Germinal center (tissue), 1 donor: ENCODE results near the gene KCNIP3.

Experiments used
- DNase-seq: peaks from one replicate; pipeline ENCODE4 v3.0.0; 2012; ENCODE audit warnings: mixed read lengths, low spot score

Gene KCNIP3

GRCh38 chr2:95296011-95296410 is 1.1 kb upstream of the KCNIP3 start:
- DNase-seq = no peak

DNA sequence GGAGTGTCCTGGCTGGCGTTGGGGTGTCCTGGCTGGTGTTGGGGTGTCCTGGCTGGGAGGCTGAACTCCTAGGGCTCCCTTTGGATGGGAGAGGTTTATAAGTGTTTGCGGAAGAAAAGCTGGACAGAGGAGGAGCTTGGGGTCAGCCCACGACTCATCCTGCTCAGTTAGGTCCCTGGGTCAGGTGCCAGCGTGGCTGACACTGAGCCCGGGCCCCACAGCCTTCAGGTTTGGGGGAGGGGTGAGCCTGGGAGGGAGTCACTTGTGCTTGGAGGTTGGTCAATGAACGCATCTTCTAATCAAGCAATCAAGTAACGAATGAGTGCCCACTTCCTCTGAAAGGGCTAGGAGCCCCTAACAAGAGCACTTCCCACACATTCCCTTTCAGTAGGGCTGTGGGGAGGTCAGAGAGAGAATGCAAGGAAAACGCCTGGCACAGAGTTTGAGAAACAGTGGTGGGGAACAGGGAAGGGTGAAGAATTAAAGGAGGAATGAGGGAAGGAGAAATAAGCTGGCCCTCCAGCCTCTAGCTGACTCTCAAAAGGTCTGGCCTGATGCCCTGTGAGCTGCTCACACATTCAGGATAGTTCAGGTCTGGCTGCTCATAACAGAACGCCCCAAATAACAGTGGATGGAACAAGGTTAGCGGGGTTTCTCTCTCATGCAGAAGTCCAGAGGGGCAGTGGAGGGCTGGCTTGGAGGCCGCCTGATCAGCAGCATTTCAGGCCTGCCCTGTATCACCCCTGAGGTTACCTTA is 670 bp downstream of the KCNIP3 start:
- no peak for DNase-seq

- no peak for DNase-seq
Measured at GRCh38 chr2:95298486-95299111, 1.5 kb downstream of the KCNIP3 start.

DNA sequence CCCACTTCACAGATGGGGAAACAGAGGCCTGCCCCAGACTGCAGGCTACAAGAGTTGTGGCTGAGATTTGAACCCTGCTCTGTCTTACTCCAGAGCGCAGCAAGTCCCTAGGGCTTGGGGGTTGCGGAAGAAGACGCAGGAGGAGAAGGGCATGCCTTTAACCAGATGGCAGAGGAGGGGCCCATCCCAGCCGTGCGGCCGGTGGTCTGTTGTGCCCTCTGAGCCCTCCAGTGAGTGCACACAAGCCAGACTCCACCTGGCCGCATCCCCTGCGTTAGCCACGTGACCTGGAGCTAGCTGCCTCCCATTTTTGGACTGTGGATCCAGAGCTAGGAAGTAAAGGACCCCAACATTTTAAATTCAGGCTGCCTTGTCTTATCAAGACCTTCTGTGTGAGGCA is 2.8 kb downstream of the KCNIP3 start:
- DNase-seq = no peak

- no peak for DNase-seq
Measured at GRCh38 chr2:95300450-95300849, 3.3 kb downstream of the KCNIP3 start.

DNA sequence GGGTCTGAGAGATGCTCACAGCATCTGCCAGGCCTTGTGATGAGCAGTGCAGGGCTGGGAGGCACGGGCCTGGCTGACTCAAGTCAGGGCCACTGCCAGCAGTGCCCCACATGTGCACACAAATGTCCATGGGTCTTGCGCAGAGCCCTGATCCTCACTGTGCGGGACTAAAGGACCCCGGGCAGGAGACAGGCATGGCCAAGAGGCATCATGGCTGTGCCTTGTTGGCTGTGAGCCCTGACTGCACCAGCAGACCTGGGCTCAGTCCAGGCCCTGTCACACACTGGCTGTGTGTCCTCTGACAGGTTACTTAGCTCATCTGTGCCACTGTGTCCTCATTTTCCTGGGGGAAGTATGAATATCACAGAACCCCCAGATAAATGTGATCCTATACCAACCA is 4.0 kb downstream of the KCNIP3 start:
- DNase-seq = no peak

DNA sequence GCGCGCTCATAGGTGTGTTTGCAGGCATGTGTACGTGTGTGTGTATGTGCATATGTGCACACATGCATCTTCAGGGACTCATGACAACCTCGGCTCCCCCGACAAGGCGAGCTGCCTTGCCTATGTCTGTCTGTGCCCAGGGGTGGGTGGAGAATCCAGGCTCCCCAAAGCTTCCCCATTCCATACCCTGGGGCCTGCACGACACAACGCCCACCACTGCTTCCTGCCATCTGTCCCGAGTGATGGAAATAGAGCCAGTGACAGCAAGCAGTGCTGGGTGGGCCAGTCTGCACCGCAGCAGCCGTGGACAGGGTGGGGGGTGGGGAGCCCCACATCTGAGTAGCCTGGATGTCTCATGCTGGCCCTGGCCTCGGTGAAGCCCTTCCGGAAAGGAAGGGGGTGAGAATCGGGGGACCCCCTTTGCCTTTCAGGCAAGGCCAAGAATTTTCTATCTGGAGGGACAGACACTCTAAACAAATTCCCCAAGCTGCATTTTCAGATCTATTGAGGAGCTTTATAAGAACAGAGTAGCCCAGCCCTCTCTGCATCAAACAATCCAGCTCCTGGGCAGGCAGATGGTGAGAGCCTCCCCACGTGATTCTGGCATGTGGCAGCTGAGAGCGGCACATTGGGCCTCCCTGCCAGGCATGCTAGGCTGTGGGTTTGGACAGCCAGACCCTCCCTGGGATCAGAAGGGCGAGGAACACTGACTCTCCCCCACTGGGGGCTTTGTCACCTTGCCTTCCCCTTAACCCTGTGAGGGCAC is 4.9 kb downstream of the KCNIP3 start:
- DNase-seq = no peak

DNA sequence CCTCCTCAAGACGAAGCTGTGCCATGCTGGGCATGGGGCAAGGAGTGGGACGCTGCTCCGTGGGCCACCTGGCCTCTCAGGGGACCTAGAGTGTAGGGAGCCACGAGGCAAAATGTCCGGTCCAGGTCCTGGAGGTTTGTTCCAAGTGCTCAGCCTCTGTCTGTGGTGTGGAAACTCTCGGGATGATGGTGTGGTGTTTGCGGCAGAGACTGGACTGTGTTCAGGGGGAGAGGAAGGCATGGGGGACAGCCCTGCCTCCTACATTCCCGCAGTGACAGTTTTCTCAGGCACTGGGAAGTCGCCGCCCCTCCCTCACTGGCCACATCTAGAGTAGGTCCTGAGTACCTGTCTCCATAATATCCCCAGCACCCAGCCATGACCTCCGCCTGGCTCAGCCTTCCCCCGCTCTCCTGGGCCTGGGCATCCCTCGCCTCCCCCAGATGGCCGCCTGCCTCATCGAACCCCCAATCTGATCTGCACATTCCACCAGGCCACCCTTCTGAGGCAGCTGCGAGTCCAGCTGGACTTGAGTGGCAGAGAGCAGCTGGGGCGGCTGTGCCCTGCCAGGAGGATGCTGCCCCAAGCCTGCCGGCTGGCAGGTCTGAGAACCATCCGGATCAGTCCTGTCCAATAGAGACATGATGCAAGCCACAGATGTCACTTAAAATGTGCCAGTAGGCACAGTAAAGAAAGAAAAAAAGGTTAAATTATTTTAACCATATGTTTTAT is 6.2 kb downstream of the KCNIP3 start:
- DNase-seq = no peak

- DNase-seq = no peak
Measured at GRCh38 chr2:95305380-95306061, 8.4 kb downstream of the KCNIP3 start.

- DNase-seq = no peak
Measured at GRCh38 chr2:95306336-95306895, 9.3 kb downstream of the KCNIP3 start.

GRCh38 chr2:95307036-95307435 is 9.9 kb downstream of the KCNIP3 start:
- no peak for DNase-seq

- DNase-seq = no peak
Measured at GRCh38 chr2:95307878-95308277, 10.7 kb downstream of the KCNIP3 start.

- no peak for DNase-seq
Measured at GRCh38 chr2:95308426-95308990, 11.4 kb downstream of the KCNIP3 start.

GRCh38 chr2:95309599-95309998 is 12.5 kb downstream of the KCNIP3 start:
- DNase-seq = no peak

DNA sequence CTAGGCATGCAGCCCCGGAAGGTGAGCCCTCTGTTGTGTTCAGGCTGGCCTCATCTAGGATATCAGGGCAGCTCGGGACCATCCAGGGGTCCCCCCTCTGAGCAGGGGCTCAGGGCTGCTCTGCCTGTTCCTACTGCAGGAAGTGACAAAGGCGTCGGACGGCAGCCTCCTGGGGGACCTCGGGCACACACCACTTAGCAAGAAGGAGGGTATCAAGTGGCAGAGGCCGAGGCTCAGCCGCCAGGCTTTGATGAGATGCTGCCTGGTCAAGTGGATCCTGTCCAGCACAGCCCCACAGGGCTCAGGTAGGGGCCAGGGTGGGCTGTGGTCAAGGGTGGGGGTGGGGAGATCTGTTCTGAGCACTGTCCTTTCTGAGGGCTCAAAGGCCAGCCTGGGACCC is 13.1 kb downstream of the KCNIP3 start:
- no peak for DNase-seq

DNA sequence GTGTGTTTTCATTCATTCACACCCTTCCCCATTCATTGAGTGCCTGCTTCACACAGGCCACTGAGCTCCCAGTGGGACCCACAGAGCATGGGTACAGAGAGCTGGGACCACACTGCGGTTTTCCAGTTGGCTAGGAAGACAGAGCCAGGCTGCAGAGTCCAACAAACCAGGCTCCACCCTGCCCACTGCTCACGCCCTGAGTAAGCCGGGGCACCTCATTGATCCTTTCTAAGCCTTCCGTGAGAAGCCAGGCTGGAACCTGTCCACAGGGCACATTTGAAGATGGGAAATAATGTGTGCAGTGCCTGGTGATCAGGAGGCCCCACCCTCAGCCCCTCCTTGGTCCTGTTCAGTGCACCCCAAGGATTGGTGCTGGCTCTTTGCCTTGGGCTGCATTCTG is 13.5 kb downstream of the KCNIP3 start:
- DNase-seq = no peak

- DNase-seq = no peak
Measured at GRCh38 chr2:95311815-95312542, 14.8 kb downstream of the KCNIP3 start.

- no peak for DNase-seq
Measured at GRCh38 chr2:95312543-95313201, 15.5 kb downstream of the KCNIP3 start.

DNA sequence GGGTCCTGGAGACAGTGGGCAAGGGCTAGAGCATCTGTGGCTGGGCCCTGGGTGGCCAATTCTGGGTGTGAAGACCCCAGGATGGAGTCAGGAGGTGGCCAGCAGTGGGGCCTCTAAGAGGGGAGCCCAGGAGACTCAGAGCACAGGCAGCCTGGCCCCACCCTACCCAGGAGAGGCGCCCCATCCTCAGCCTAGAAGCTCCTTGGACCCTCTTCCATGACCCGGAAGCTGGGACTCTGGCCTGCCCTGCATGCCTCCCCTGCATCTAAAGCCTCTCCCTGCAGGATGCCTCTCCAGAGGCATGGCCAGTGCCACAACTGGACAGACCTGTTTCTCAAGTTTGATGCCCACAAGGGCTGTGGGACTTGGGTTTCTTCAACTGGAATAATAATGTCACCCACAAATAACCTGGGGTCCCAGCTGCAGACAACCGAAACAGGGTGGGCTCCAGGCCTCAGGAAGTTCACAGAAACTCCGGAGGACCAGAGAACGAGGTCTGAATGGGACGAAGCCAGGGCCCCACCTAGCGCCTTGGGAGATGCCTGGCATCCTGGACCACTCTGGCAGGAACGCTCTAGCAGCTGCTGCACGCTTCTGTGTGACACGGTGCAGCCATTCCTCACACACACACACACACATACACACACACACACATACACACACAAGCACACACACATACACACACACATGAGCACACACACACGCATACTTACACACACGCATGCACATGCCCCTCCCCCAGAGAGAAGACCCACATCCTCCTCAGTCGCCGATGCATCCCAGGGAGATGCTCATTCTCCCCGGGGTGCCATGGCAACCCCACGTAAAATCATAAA is 16.4 kb downstream of the KCNIP3 start:
- no peak for DNase-seq
